T-helper 2 cell treated with Interferon-gamma antibody and Interleukin-4, amounts not matched to agents 5 μg/mL and 100 μg/mL, for 36 hours (primary cell): Measurements from ENCODE around the gene DAAM1.

Experiments used
- DNase-seq: peaks from one replicate; pipeline ENCODE4 v3.0.0; 2021; ENCODE audit warnings: low spot score
- H3K27ac Mint-ChIP-seq: one replicate; pipeline ENCODE4 v1.8.0; 2021; ENCODE audit warnings: mild to moderate bottlenecking, mixed read lengths
- H3K27me3 Mint-ChIP-seq: one replicate; pipeline ENCODE4 v1.8.0; 2021; ENCODE audit warnings: low read depth, mixed read lengths
- H3K36me3 Mint-ChIP-seq: one replicate; pipeline ENCODE4 v1.8.0; 2021; ENCODE audit warnings: low read depth, mixed read lengths
- H3K4me1 Mint-ChIP-seq: one replicate; pipeline ENCODE4 v1.8.0; 2021; ENCODE audit warnings: low read depth, mixed read lengths
- H3K4me3 Mint-ChIP-seq: one replicate; pipeline ENCODE4 v1.8.0; 2022; ENCODE audit warnings: mild to moderate bottlenecking, moderate library complexity, mixed read lengths
- H3K9me3 Mint-ChIP-seq: one replicate; pipeline ENCODE4 v1.8.0; 2021; ENCODE audit warnings: mixed read lengths

DAAM1 gene

DNA sequence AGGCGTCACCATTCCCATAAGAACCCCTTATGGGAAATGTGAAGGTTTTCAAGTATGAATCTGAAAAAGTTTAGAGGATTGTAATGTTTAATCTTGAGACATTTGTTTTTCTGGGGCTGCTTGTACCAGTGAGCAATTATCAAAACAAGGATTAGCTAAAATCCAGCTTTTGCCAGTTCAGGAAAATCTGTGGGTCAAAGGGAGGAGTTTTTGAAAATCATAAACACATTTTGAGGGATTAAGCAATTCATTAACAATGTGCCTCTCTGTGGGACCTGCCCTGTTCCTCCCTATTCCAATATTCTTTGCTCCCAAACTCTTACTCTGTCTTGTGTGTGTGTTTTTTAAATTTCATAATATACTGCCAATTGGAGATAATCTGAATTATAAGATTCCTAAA lies 11.7 kb upstream of the DAAM1 start:
- no peaks in the 10 kb centered on the region for H3K9me3 Mint-ChIP-seq
- H3K27ac Mint-ChIP-seq, result no peak overlapping the region
- H3K36me3 Mint-ChIP-seq, result no peaks in the 10 kb centered on the region
- peaks cover 15% of the 10 kb centered on the region for H3K27me3 Mint-ChIP-seq
- no peak overlapping the region for H3K4me3 Mint-ChIP-seq
- no peak for DNase-seq
- peaks cover 3% of the 10 kb centered on the region for H3K4me1 Mint-ChIP-seq

GRCh38 chr14:59177262-59177661 lies 11.2 kb upstream of the DAAM1 start:
- H3K27me3 Mint-ChIP-seq, result peaks cover 15% of the 10 kb centered on the region
- no peaks in the 10 kb centered on the region for H3K9me3 Mint-ChIP-seq
- no peak for DNase-seq
- no peak overlapping the region for H3K27ac Mint-ChIP-seq
- H3K4me3 Mint-ChIP-seq, result no peak overlapping the region
- H3K4me1 Mint-ChIP-seq, result peaks cover 3% of the 10 kb centered on the region
- no peaks in the 10 kb centered on the region for H3K36me3 Mint-ChIP-seq

DNA sequence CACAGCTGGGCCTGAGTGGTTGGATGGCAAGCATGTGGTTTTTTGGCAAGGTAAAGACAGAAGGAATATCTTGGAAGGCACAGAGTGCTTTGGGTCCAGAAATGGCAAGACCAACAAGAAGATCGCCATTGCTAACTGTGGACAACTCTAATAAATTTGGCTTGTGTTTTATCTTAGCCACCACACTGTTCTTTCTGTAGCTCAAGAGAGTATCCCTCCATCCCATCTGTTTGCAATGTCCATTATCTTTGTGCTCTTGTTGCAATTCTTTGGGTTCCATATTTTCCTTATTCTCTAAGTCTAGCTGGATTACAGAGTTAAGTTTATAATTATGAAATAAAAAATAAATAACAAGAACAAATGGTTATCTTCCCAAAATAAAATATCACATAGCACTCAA lies 6.7 kb upstream of the DAAM1 start:
- H3K4me1 Mint-ChIP-seq, result peaks cover 2% of the 10 kb centered on the region
- no peaks in the 10 kb centered on the region for H3K36me3 Mint-ChIP-seq
- DNase-seq, result no peak
- no peak overlapping the region for H3K4me3 Mint-ChIP-seq
- H3K27ac Mint-ChIP-seq, result no peak overlapping the region
- H3K27me3 Mint-ChIP-seq, result peaks cover 44% of the 10 kb centered on the region
- no peaks in the 10 kb centered on the region for H3K9me3 Mint-ChIP-seq

DNA sequence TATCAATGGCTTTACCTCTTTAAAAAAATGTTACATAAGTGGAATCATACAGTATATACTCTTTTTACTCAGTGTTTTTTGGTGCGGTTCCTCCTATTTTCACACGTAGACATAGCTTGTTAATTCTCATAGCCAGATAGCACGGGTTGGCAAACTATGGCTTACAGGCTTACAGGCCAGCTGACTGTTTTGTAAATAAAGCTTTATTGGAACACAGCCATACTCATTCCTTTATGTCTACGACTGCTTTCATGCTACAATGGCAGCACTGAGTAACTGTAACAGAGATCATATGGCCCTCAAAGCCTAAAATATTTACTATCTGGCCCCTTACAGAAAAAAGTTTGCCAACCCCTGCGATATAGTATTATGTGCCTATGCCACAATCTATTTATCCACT lies 5.8 kb upstream of the DAAM1 start:
- Mint-ChIP-seq H3K27me3 (peaks cover 52% of the 10 kb centered on the region), H3K4me1 (peaks cover 7% of the 10 kb centered on the region), H3K36me3 (no peaks in the 10 kb centered on the region), H3K4me3 (no peak overlapping the region), H3K9me3 (no peaks in the 10 kb centered on the region), H3K27ac (no peak overlapping the region)
- no peak for DNase-seq

DNA sequence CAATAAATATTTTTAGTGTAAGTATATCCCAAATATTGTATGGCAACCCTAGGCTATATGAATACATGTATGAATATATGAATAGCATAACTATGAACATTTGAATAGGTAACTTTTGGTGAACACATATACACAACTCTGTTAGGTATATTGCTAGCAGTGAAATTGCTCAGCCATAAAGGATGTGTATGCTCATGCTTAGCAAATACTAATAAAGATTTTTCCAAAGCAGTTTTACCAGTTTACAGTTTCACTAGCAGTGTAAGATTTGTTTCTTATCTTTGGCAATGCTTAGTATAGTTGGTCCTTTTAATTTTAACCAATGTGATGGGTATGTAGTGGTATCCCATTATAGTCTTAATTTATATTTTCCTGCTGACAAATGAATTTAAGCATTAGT lies 5.3 kb upstream of the DAAM1 start:
- H3K4me3 Mint-ChIP-seq, result no peak overlapping the region
- H3K36me3 Mint-ChIP-seq, result no peaks in the 10 kb centered on the region
- H3K4me1 Mint-ChIP-seq, result peaks cover 10% of the 10 kb centered on the region
- H3K9me3 Mint-ChIP-seq, result no peaks in the 10 kb centered on the region
- no peak for DNase-seq
- H3K27me3 Mint-ChIP-seq, result peaks cover 52% of the 10 kb centered on the region
- H3K27ac Mint-ChIP-seq, result no peak overlapping the region

DNA sequence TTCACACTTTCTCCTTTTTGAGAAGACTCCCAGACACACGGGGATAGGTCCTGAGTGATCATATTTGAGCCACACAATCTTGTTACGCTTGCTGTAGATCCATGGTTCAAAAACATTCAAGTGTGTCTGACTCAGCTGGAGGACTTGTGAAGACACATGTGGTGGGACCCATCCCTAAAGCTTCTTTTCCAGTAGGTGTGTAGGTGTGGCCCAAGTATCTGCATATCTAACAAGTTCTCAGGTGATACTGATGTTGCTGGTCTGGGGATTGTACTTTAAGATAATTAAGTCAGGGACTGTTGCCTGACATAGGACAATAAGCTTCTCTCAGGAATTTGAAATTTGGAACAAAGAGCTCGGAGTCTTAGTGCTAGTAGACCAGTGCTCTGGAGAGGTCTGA lies 4.1 kb upstream of the DAAM1 start:
- DNase-seq, result no peak
- peaks cover 10% of the 10 kb centered on the region for H3K4me1 Mint-ChIP-seq
- no peaks in the 10 kb centered on the region for H3K9me3 Mint-ChIP-seq
- no peaks in the 10 kb centered on the region for H3K36me3 Mint-ChIP-seq
- H3K4me3 Mint-ChIP-seq, result no peak overlapping the region
- no peak overlapping the region for H3K27ac Mint-ChIP-seq
- H3K27me3 Mint-ChIP-seq, result peaks cover 46% of the 10 kb centered on the region

DNA sequence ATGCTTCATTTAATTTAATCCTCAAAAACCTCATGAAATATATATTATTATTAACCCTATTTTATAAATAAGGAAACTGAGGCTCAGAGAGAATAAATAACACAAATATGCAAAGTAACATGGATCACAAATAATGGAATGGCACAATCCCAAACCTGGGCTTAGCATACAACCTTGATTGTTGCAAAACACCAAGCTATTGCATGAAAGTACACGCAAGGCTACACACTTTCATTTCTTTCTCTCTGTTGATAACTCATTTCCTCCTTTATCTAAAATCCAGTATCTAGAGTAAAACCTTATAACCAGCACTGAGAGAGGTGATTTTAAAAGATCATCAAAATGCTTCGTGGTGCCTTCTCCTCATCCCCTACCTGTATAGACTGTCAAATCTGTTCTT lies 2.8 kb upstream of the DAAM1 start:
- DNase-seq, result no peak
- no peak overlapping the region for H3K27ac Mint-ChIP-seq
- H3K27me3 Mint-ChIP-seq, result peaks cover 41% of the 10 kb centered on the region
- H3K36me3 Mint-ChIP-seq, result no peaks in the 10 kb centered on the region
- H3K4me1 Mint-ChIP-seq, result peaks cover 21% of the 10 kb centered on the region
- no peaks in the 10 kb centered on the region for H3K9me3 Mint-ChIP-seq
- no peak overlapping the region for H3K4me3 Mint-ChIP-seq

- H3K9me3 Mint-ChIP-seq, result no peaks in the 10 kb centered on the region
- peaks cover 24% of the 10 kb centered on the region for H3K4me1 Mint-ChIP-seq
- no peak overlapping the region for H3K27ac Mint-ChIP-seq
- peaks cover 40% of the 10 kb centered on the region for H3K27me3 Mint-ChIP-seq
- H3K36me3 Mint-ChIP-seq, result no peaks in the 10 kb centered on the region
- no peak overlapping the region for H3K4me3 Mint-ChIP-seq
- no peak for DNase-seq
These were observed 2.2 kb upstream of the DAAM1 start for GRCh38 chr14:59186306-59186705.

DNA sequence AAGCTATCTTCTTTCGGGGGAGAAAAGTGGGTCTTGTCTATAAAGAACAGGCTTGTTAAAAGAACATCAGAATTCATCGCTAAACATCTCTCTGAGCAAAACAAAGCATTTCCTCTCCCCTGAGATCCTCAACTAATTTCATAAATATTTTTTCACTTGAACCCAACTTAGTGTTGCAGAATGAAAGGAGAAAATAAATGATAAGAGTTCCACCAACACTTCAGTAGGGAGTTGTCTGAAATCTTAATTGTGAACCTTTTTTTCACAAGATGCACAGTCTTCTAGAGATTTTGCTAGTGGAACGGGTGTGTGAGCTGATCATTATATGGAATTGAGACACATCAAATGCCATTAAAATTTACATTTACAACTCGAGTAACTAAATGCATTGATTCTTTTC lies 1.3 kb upstream of the DAAM1 start:
- peaks cover 29% of the 10 kb centered on the region for H3K4me1 Mint-ChIP-seq
- H3K27me3 Mint-ChIP-seq, result peaks cover 37% of the 10 kb centered on the region
- no peak for DNase-seq
- H3K36me3 Mint-ChIP-seq, result no peaks in the 10 kb centered on the region
- no peak overlapping the region for H3K27ac Mint-ChIP-seq
- H3K9me3 Mint-ChIP-seq, result no peaks in the 10 kb centered on the region
- H3K4me3 Mint-ChIP-seq, result peak overlapping the region; percentile 90

DNA sequence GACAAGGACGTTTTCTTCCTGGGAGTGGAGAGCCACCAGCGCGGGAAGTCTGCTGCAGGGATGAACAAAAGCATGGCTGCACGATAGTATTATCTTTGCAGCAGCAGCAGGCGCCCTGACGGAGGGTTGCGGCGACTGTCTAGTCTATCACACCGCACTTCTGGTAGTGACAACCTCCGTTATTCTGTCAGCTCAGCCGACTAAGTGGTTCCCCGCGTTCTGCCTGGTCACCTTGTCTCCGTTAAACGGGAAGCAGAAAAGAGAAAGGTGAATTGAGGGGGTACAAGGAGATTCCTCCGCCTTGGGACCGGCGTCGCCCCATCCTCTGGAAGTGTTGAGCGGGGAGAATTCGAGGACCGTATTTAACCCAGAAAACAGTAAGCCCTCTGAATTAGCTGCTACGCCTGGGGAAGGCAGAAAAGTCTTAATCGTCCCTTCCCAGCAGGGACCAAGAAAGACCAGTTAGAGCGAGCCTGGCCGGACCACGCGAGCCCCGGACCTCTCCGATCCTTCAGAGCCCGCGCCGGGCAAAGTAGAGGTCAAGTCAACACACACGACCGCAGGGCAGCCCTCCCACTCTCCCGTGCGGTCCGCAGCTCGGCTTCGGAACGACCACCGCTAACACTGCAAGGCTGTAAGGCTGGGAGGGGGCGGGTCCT lies 536 bp upstream of the DAAM1 start:
- peak overlapping the region; percentile 90 for H3K4me3 Mint-ChIP-seq
- DNase-seq, result peak; percentile 18

GRCh38 chr14:59189091-59189785 lies 771 bp downstream of the DAAM1 start:
- Mint-ChIP-seq H3K27ac (peak overlapping the region; percentile 80), H3K4me1 (peaks cover 31% of the 10 kb centered on the region), H3K27me3 (peaks cover 31% of the 10 kb centered on the region), H3K36me3 (no peaks in the 10 kb centered on the region), H3K9me3 (no peaks in the 10 kb centered on the region), H3K4me3 (peak overlapping the region; percentile 90)
- peak; percentile 27 for DNase-seq

More for the DNA sequence above, 536 bp upstream of the DAAM1 start:
- H3K4me1 Mint-ChIP-seq, result peaks cover 29% of the 10 kb centered on the region
- H3K27ac Mint-ChIP-seq, result peak overlapping the region; percentile 77
- H3K27me3 Mint-ChIP-seq, result peaks cover 32% of the 10 kb centered on the region
- no peaks in the 10 kb centered on the region for H3K9me3 Mint-ChIP-seq
- H3K36me3 Mint-ChIP-seq, result no peaks in the 10 kb centered on the region

- Mint-ChIP-seq H3K27me3 (peaks cover 26% of the 10 kb centered on the region), H3K36me3 (no peaks in the 10 kb centered on the region)
- peak; percentile 83 for DNase-seq
These were observed 1.4 kb downstream of the DAAM1 start for GRCh38 chr14:59189786-59190368.

DNA sequence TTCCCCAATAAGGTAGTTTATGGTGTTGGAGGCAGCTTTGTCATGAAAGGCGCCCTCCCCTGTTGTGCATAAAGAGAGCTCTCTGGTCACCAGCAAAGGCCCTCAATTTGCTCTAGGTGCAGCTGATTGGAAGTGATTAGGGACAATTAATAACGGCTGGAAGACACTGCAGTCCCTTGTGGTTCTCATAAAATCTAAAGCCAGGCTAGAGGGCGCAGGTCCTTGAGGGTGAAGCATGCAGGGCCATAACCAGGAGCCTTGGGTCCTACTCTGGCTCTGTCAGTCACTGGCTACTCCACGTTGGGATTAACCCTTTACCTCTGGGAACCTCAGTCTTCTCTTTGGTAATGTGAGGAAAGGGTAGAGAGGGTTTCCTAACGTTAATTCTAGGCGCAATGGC lies 1.9 kb downstream of the DAAM1 start:
- Mint-ChIP-seq H3K9me3 (no peaks in the 10 kb centered on the region), H3K27ac (peak overlapping the region; percentile 80), H3K27me3 (peaks cover 22% of the 10 kb centered on the region), H3K36me3 (no peaks in the 10 kb centered on the region), H3K4me3 (peak overlapping the region; percentile 90), H3K4me1 (peaks cover 31% of the 10 kb centered on the region)
- DNase-seq, result no peak

More at GRCh38 chr14:59189786-59190368, 1.4 kb downstream of the DAAM1 start:
- H3K4me3 Mint-ChIP-seq, result peak overlapping the region; percentile 90
- peak overlapping the region; percentile 80 for H3K27ac Mint-ChIP-seq
- H3K4me1 Mint-ChIP-seq, result peaks cover 31% of the 10 kb centered on the region
- no peaks in the 10 kb centered on the region for H3K9me3 Mint-ChIP-seq

DNA sequence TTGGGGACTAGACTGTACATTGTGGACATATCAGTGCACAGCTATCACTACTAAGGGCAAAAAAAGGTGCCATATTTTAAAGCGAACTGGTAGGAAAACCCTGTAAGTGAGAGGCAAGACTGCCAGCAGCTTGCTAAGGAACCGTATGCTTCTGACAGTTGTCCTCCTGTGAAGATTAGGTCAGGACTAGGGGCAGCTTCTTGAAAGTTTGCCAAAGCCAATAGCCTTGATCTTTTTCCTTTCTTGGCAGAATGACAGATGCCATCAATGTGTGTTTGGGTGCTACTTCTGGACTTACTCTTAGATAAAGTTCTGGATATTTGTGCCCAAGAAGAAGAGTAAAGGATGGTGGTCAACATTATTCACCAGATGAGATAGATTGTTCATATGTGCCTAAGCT lies 7.4 kb downstream of the DAAM1 start:
- no peak overlapping the region for H3K27ac Mint-ChIP-seq
- H3K27me3 Mint-ChIP-seq, result peaks cover 3% of the 10 kb centered on the region
- no peaks in the 10 kb centered on the region for H3K9me3 Mint-ChIP-seq
- H3K4me1 Mint-ChIP-seq, result peaks cover 12% of the 10 kb centered on the region
- no peak overlapping the region for H3K4me3 Mint-ChIP-seq
- no peak for DNase-seq
- no peaks in the 10 kb centered on the region for H3K36me3 Mint-ChIP-seq
